PC-9 (cell line): ENCODE measurements around the gene AIP.

Experiments
- EZH2 ChIP-seq: fragments of 200-600 bp; sonication (generic); IDR thresholded peaks from 2 replicates; pipeline ENCODE4 v1.8.0; 2017; ENCODE audit warnings: antibody characterized with exemption, low read depth
- TF ChIP-seq, protein P1 (sequence below): fragments of 200-600 bp; sonication (generic); conservative IDR thresholded peaks from 2 replicates; pipeline ENCODE4 v1.6.1; 2017; ENCODE audit warnings: mixed run types, antibody characterized with exemption, mild to moderate bottlenecking, moderate library complexity

DNA sequence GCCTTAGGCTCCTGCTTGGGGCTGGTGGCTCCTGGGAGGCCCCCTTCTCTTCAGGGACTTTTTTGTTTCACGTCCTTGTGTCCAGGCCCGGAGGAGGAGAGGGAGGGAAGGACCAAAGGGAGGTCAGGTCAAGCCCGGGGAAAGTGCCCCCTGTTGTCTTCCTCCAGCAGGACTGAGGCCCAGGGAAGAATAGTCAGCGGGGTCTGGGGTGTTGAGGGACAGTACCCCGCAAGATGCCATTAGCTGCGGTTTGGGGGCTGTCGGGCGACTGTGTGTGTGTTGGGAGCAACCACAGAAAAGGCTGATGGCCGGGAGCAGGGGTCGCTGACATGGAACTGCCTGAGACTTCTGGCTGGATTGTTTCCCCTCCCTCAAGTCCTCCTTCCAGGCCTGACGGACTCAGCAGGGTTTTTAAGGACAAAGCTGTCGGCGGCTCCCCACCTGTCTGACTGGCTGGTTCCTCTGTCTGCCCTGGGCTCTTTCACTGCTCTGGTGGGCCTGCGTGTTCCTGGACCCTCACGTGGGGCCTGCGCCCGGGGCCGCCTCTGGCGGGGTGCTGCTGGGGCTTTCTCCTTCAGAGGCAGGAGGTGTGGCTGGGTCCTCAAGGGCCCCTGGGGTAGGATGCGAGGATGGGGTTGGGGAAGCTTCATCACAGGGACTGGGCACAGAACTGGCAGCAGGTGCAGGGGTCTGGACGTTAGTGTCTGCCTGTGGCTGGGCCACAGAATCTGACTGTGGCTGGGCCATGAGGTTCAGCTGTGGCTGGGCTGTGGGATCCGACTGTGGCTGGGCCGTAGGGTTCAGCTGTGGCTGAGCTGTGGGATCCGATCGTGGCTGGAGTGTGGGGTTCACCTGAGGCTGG is 31.8 kb upstream of the AIP start:
- TF ChIP-seq EZH2, result no peak
- TF ChIP-seq, protein P1, sequence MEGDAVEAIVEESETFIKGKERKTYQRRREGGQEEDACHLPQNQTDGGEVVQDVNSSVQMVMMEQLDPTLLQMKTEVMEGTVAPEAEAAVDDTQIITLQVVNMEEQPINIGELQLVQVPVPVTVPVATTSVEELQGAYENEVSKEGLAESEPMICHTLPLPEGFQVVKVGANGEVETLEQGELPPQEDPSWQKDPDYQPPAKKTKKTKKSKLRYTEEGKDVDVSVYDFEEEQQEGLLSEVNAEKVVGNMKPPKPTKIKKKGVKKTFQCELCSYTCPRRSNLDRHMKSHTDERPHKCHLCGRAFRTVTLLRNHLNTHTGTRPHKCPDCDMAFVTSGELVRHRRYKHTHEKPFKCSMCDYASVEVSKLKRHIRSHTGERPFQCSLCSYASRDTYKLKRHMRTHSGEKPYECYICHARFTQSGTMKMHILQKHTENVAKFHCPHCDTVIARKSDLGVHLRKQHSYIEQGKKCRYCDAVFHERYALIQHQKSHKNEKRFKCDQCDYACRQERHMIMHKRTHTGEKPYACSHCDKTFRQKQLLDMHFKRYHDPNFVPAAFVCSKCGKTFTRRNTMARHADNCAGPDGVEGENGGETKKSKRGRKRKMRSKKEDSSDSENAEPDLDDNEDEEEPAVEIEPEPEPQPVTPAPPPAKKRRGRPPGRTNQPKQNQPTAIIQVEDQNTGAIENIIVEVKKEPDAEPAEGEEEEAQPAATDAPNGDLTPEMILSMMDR, result no peak
